Sciatic nerve (tissue), 2 donors: ENCODE data around the gene BTN3A1. TPM values are rescaled to one million over a fixed set of nuclear protein-coding genes. Genes with fewer than 3 reads are reported as not detected.
"Not testable (repeated sequence)": the region's sequence is repeated elsewhere in the genome, so short reads cannot be mapped to it uniquely, and the experiment has no call there.

Experiments used
- ATAC-seq: fragments of 200-7000 bp; cut with Tn5 transposase; one replicate; pipeline ENCODE4 v1.9.1; 2020; ENCODE audit warnings: mild to moderate bottlenecking, moderate library complexity
- DNase-seq: peaks from one replicate; pipeline ENCODE4 v3.0.0-alpha.2; 2020; ENCODE audit warnings: low spot score
- intact Hi-C: fragments of 100-400 bp; cut with DNase I; formaldehyde crosslinking; loops from one replicate; pipeline ENCODE4 v1.14.2; 2022
- total RNA-seq: library from RNA; stranded (reverse); fragmentation: NEBNext Ultra II Directional; extraction: Animal tissue kit (Norgen Biotek cat#: 25700); gene quantifications from one replicate; pipeline ENCODE4 v1.2.1, GENCODE V29; 2021
- donor health status: DM: no; HTN: no; CAD: no.
- donor health status: DM: no; HTN: no; CAD: no.

The BTN3A1 gene
- 30.1 TPM for total RNA-seq

DNA sequence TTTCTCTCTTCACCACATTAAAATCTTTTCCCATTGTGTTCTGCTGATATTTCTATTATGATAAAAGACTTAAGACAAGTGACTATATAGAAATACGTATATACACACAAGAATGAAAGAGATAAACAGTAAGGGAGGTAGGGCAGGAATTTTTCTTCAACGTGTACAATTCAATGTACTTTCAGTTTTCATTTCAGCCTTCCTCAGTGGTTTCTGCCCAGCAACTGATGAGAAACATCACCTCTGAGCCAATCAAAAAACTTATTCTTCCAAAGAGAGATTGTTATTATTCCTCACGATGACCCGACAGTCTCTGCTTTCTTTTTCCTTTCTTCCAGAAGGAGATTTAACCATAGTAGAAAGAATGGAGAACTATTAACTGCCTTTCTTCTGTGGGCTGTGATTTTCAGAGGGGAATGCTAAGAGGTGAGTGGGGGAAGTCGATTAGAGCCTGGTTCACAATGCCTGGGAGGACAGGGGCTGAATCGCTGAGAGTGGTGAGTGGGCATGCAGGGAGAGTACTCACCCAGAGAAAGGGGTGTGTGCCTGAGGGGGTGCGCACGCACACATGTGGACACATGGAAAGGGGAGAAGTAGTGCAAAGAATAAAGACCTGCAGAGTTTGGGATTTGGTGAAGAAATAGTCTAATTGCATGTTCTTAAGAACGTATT, at the start of gene BTN3A1:
BTN3A1 (plus strand) TSS at position 289 of the 672 bp plus-strand sequence. CDS start 3,289 bp downstream, outside the sequence.
- ATAC-seq (peak; percentile 97), DNase-seq (peak; percentile 71)
- intact Hi-C loops: no loop called here

GRCh38 chr6:26352315-26352714, 49.8 kb upstream of the BTN3A1 start:
- DNase-seq: no peak
- no peak for ATAC-seq
- intact Hi-C loops: no loop called here

- no peak for ATAC-seq
- intact Hi-C loops: no loop called here
- DNase-seq: no peak
Measured at GRCh38 chr6:26354162-26354561, 47.9 kb upstream of the BTN3A1 start.

DNA sequence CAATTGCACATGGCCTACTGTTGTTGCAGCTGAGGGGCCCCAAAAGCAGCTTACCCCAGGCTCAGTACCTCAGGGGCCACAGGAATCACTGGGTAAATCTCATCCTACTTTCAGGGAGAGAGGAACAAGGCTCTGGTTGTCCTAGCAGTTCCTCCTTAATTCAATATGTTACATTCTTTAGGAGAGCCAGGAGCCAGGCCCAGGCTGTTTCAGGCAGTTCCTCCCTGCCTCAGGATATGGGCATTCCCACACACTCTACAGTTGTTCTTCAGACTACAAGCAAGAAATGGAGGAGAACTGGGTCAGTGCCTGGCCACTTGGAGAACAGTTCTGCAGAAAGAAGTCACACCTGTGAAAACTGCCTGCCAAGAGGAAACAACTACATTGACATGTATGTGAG, 46.7 kb upstream of the BTN3A1 start:
- DNase-seq (no peak), ATAC-seq (no peak)
- intact Hi-C loops: no loop called here

DNA sequence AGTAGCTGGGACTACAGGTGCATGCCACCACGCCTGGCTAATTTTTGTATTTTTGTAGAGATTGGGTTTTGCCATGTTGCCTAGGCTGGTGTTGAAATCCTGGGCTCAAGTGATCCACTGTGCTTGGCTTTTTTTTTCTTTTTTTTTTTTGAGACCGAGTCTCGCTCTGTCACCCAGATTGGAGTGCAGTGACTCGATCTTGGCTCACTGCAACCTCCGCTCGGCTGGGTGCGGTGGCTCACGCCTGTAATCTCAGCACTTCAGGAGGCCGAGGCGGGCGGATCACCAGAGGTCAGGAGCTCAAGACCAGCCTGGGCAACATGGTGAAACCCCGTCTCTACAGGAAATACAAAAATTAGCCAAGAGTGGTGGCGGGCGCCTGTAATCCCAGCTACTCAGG, 44.5 kb upstream of the BTN3A1 start:
- ATAC-seq, DNase-seq, intact Hi-C loops: not testable (repeated sequence)

GRCh38 chr6:26358511-26358981, 43.5 kb upstream of the BTN3A1 start:
- intact Hi-C loops: no loop called here
- ATAC-seq: no peak

GRCh38 chr6:26359765-26360164, 42.3 kb upstream of the BTN3A1 start:
- DNase-seq (no peak), ATAC-seq (no peak)
- intact Hi-C loops: no loop called here

More at GRCh38 chr6:26358511-26358981, 43.5 kb upstream of the BTN3A1 start:
- DNase-seq: no peak

DNA sequence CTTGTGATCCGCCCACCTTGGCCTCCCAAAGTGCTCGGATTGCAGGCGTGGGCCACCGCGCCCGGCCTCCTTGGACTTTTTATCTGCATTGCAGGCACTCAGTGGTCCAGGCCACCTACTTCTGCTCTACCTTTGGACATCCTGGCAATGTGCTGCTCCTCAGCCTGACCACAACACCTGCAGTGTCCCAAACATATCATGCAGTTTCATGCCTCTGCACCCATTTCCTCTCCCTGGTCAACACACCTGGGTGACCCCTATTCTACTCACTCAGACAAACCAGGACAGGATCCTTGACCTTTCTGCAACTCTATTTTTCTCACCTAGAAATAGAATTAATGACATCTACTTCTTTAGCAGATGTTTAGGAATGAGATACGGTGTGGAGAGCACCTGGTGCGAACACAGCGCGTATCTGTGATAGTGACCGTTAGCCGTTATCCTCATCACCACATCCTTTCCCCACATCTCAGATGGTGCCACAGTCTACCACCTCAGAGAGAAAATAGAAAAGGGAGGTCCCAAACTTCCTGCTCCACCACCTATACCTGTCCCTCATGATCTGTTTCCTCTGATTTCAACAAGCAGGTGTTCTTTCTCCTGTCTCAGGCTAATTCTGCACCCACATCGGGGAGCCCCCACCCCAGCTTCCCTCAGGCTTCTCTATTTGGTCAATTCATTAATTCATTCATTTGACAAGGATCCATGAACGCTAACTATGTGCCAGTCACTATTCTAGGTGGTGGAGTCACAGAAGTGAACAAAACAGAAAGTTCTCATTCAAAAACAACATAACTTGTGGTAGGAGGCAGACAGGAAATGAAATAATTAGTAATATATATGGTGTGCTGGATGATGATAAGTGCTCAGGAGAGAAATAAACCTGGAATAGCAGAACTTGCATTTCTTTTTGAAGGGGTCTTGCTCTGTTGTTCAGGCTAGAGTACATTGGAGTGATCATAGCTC, 41.3 kb upstream of the BTN3A1 start:
- no peak for DNase-seq
- intact Hi-C loops: no loop called here
- no peak for ATAC-seq

DNA sequence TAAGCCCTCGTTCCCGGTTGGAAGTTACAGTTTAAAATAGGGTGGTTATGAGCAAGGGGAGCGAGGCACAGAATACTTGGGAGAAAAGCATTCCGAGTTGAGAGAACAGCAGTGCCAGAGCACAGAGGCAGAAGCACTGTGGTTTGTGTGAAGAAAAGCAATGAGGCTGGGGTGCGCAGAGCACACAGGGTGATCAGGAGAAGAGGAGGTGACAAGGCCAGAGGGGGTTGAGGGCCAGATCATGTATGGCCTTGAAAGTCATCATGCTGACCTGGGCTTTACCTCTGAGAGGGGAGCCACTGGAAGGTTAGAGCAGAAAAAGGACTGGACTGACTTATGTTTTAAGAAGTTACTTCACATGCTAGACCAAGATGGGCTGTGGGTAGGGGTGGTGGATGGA, 40.5 kb upstream of the BTN3A1 start:
- intact Hi-C loops: no loop called here
- ATAC-seq: no peak

GRCh38 chr6:26362093-26362835, 39.8 kb upstream of the BTN3A1 start:
- DNase-seq (no peak), ATAC-seq (no peak)
- intact Hi-C loops: no loop called here

More for the DNA sequence above, 40.5 kb upstream of the BTN3A1 start:
- no peak for DNase-seq

GRCh38 chr6:26362836-26363220, 39.2 kb upstream of the BTN3A1 start:
- ATAC-seq (no peak), DNase-seq (no peak)
- intact Hi-C loops: no loop called here

- intact Hi-C loops: no loop called here
- DNase-seq: no peak
- peak; percentile 49 for ATAC-seq
Measured at GRCh38 chr6:26363882-26364701, 38.0 kb upstream of the BTN3A1 start.

DNA sequence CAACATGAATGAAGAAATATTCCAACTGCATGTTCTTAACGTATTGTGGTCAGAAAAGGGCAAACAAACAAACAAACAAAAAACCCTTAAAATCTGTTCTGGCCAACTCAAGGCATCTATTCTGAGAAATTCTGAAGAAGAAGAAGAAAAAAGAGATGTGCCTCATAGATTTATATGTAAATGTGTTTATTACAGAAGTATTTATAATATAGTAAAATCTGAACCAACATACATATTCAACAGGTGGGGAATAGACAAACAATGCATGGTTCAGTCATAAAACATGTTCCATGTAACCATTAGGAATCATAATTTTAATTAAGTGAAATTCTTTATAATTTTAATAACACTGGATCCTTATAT, 36.5 kb upstream of the BTN3A1 start:
- ATAC-seq (no peak), DNase-seq (no peak)
- intact Hi-C loops: no loop called here

- no peak for ATAC-seq
- intact Hi-C loops: no loop called here
- no peak for DNase-seq
Measured at GRCh38 chr6:26366504-26366903, 35.6 kb upstream of the BTN3A1 start.

GRCh38 chr6:26367114-26367513, 35.0 kb upstream of the BTN3A1 start:
- intact Hi-C loops: no loop called here
- ATAC-seq: no peak
- DNase-seq: no peak

DNA sequence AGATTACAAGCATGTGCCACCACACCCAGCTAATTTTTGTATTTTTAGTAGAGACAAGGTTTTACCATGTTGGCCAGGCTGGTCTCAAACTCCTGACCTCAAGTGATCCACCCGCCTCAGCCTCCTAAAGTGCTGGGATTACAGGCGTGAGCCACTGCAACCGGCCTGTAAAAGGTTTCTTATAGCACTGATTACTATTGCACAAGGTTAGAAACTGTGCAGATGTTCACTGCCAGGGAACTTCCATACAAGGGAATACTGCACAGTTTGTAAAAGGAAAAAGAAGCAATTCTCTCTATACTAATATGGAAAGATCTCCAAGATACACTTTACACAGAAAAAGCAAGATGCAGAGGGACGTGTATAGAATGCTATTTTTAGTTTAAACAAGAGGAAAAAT, 30.3 kb upstream of the BTN3A1 start:
- ATAC-seq, intact Hi-C loops, DNase-seq: not testable (repeated sequence)

DNA sequence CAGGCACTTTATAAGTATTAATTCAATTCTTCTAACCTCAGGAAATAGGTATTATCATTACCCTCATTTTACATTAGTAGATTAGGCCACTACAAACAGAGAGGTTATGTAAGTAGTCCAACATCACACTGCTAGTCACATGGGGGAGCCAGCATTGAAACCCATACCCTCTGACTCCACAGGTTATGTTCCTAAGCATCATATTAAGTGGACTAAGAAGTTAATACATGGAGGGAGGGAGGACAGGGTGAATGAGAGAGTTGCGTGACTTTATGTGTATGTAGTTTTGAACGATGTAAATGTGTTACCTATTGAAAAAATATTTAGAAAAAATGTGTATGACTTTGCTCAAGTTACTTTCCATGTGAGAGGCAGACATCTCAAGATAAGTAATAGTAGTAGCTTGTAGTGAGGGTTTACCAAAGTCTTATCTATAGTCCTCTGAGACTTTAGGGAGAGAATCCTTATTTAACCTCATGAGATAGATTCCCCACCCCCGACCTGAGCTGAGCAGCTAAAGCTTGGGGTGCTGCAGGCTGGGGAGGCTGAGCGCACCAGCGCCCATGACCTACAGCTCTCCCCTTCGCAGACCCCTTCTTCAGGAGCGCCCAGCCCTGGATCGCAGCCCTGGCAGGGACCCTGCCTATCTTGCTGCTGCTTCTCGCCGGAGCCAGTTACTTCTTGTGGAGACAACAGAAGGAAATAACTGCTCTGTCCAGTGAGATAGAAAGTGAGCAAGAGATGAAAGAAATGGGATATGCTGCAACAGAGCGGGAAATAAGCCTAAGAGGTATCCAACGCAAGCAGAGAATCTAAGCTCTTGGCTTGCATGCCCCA, 29.5 kb upstream of the BTN3A1 start:
- DNase-seq (no peak), ATAC-seq (no peak)
- intact Hi-C loops: no loop called here

GRCh38 chr6:26375270-26375669, 26.8 kb upstream of the BTN3A1 start:
- ATAC-seq: no peak
- DNase-seq: no peak
- intact Hi-C loops: no loop called here
